ENCODE measurements around the gene ZFP14. TPM values are rescaled to one million over a fixed set of nuclear protein-coding genes. Genes with fewer than 3 reads are reported as not detected.
"Not testable (repeated sequence)": the region's sequence is repeated elsewhere in the genome, so short reads cannot be mapped to it uniquely, and the experiment has no call there.

Gene ZFP14
- total RNA-seq, 1 donor from 2014 or later = 2.8 TPM

DNA sequence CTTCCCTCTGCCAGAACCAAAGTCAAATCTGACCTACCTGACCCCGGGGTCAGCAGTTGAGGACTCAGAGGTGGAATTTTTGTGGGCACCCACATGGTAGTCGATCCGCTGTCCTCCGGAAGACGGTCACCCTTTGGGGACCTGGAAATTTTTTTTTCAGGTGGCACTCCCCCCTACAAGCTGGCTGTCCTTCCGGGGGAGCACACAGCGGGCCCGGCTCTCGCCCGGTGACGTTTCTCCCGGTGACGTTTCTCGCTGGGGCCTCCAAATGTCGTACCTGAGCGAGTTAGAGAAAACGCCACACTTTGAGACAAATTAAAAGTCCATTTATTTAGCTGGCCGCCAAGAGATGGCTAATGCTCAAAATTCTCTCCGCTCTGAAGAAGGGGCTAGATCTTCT is 48.8 kb downstream of the ZFP14 start:
- peaks cover 30% of the 10 kb centered on the region for H3K36me3 ChIP-seq
- TF ChIP-seq, protein P1, sequence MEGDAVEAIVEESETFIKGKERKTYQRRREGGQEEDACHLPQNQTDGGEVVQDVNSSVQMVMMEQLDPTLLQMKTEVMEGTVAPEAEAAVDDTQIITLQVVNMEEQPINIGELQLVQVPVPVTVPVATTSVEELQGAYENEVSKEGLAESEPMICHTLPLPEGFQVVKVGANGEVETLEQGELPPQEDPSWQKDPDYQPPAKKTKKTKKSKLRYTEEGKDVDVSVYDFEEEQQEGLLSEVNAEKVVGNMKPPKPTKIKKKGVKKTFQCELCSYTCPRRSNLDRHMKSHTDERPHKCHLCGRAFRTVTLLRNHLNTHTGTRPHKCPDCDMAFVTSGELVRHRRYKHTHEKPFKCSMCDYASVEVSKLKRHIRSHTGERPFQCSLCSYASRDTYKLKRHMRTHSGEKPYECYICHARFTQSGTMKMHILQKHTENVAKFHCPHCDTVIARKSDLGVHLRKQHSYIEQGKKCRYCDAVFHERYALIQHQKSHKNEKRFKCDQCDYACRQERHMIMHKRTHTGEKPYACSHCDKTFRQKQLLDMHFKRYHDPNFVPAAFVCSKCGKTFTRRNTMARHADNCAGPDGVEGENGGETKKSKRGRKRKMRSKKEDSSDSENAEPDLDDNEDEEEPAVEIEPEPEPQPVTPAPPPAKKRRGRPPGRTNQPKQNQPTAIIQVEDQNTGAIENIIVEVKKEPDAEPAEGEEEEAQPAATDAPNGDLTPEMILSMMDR (IDR thresholded peaks at IDR 0.05; ENCODE audit: borderline replicate concordance) = no peak
- no peaks in the 10 kb centered on the region for H3K27me3 ChIP-seq (ENCODE audit: low read depth)
- DNase-seq = no peak
- H3K9me3 ChIP-seq (replicated peaks) = no peaks in the 10 kb centered on the region
- peaks cover 20% of the 10 kb centered on the region for H3K4me1 ChIP-seq
- intact Hi-C loops (cut with micrococcal nuclease) = no loop called here
- H3K4me3 ChIP-seq = peak overlapping the region; percentile 87
- H3K27ac ChIP-seq (replicated peaks) = no peak overlapping the region

DNA sequence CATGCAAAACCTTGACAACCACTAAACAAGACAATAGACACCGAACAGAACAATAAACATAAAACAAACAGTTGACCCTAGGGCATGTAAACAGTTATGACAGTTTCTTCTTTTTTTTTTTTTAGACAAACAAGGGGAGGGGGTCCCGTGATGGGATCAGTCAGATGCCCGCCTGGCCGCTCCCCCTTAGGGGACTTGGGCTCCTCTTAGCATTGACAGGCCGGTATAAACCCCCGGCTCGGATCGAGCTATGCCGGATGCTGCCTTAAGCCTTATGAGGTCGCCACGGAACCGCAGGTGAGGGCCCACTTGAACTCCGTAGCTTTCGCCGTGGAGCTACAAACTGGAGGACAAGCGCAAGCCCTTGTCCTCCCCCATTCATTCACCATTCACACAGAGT is 49.5 kb downstream of the ZFP14 start:
- H3K4me3 ChIP-seq; DNase-seq; H3K27ac ChIP-seq (replicated peaks); intact Hi-C loops (cut with micrococcal nuclease); H3K27me3 ChIP-seq (ENCODE audit: low read depth); H3K9me3 ChIP-seq (replicated peaks): not testable (repeated sequence)
- Histone ChIP-seq H3K36me3 (peaks cover 33% of the 10 kb centered on the region), H3K4me1 (peaks cover 20% of the 10 kb centered on the region)

DNA sequence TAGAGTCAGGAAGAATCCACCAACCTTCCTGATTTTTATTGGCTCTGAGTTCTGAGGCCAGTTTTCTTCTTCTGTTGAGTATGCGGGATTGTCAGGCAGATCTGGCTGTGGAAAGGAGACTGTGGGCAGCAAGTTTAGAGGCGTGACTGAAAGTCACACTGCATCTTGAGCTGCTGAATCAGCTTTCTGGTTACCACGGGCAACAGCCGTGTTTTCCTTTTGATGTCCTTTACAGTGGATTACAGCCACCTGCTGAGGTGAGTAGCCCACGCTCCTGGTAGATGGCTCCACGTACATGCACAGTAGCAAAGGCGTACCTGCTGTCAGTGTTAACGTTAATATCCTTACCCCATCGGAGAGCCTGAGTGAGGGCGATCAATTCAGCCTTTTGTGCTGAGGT is 52.4 kb downstream of the ZFP14 start:
- H3K27me3 ChIP-seq (ENCODE audit: low read depth); DNase-seq; intact Hi-C loops (cut with micrococcal nuclease); H3K27ac ChIP-seq (replicated peaks); H3K9me3 ChIP-seq (replicated peaks); H3K4me3 ChIP-seq: not testable (repeated sequence)
- H3K36me3 ChIP-seq = peaks cover 33% of the 10 kb centered on the region
- peaks cover 13% of the 10 kb centered on the region for H3K4me1 ChIP-seq

DNA sequence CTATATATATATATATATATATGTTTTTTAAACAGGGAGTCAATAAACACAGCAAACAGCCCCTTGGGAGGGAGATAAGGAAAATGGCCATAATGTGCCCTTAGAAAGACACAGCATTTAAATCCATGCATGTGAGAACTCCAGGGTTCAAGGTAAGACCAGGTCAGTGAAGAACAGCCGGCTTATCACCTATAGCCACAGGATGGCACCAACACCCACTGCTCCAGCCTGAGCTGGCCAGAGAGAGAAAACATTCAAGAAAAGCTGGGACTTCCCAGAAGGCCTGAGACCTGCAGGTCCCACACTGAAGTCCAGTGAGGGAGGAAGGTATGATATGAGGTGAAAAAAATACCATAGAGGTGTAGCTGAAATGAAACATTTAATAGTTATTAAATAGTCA is 63.8 kb downstream of the ZFP14 start:
- DNase-seq; H3K27ac ChIP-seq (replicated peaks); intact Hi-C loops (cut with micrococcal nuclease); H3K4me1 ChIP-seq; H3K4me3 ChIP-seq; H3K9me3 ChIP-seq (replicated peaks); H3K27me3 ChIP-seq (ENCODE audit: low read depth): not testable (repeated sequence)
- peaks cover 13% of the 10 kb centered on the region for H3K36me3 ChIP-seq

DNA sequence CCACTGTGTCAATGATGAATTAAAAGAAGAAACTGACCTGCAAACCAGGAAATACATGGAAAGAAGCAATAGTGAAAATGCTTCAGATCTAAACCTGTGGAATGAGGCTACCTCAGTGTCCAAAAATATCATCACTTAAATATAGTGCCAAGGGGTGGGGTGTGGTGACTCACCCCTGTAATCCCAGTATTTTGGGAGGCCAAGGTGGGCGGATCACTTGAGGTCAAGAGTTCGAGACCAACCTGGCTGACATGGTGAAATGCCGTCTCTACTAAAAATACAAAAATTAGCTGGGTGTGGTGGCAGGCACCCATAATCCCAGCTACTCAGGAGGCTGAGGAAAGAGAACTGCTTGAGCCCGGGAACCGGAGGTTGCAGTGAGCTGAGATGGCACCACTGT is 64.9 kb downstream of the ZFP14 start:
- H3K4me1 ChIP-seq; H3K27ac ChIP-seq (replicated peaks); H3K4me3 ChIP-seq; H3K9me3 ChIP-seq (replicated peaks); H3K27me3 ChIP-seq (ENCODE audit: low read depth); H3K36me3 ChIP-seq; intact Hi-C loops (cut with micrococcal nuclease); DNase-seq: not testable (repeated sequence)

DNA sequence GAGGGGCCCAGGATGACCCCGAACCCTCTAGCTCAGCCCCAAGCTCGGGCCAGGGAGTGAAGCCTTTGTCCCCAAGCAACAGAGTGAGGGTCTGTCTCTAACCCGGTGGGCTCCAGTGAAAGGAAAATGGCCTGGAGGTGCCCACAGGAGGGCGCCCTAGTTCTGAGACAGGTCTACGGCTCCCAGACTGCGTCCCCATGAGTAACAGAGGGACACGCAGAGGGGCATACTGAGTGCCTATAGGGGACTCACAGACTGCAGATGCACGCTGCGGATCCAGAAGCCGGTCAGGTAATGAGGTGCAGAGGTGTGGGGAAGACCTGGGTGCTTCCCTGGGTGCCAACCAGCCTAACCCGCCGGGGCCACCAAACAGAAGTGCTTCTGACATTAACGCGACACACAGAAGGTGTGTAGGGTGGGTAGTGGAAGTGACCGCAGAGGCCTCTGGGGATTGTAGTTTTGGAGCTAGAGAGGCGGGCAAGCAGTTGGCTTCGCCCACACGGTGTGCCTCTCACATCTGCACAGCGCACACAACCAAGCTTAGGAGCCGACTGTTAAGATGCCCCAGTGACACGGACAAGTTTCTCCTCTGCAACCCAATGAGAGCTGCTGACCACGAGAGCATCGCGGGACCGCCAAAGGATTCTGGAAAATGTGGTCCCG is 67.8 kb downstream of the ZFP14 start:
- H3K27me3 ChIP-seq (ENCODE audit: low read depth); H3K4me3 ChIP-seq; H3K9me3 ChIP-seq (replicated peaks); H3K27ac ChIP-seq (replicated peaks); H3K36me3 ChIP-seq; intact Hi-C loops (cut with micrococcal nuclease); DNase-seq; H3K4me1 ChIP-seq: not testable (repeated sequence)

DNA sequence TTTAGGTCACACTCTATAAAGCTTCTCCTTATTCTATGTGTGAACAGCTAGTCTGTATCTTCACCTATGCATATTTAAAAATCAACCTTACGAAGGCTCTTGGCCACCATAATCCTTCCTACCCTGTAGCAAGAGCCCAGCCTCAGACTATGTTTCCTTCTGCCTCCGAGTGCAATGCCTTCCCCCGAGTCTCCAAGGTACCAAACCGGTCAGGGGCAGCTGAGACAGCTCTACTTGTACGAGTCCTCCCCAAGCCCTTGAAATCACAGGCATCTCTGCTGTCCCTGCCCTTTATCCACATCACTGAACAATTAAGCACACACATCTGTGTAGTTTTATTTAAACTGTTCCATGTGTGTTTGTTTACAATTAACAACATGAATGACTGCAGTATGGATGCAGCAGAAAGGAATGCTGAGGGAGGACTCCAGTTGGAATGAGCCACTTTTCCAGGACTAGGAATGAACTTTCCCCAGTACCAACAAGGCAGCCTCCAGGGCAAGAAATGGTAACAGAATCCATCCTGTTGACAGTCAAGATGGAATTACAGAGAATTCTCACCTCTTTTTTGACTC is 68.5 kb downstream of the ZFP14 start:
- H3K4me1 ChIP-seq; H3K36me3 ChIP-seq; H3K27me3 ChIP-seq (ENCODE audit: low read depth); intact Hi-C loops (cut with micrococcal nuclease); H3K27ac ChIP-seq (replicated peaks); H3K9me3 ChIP-seq (replicated peaks); H3K4me3 ChIP-seq; DNase-seq: not testable (repeated sequence)

DNA sequence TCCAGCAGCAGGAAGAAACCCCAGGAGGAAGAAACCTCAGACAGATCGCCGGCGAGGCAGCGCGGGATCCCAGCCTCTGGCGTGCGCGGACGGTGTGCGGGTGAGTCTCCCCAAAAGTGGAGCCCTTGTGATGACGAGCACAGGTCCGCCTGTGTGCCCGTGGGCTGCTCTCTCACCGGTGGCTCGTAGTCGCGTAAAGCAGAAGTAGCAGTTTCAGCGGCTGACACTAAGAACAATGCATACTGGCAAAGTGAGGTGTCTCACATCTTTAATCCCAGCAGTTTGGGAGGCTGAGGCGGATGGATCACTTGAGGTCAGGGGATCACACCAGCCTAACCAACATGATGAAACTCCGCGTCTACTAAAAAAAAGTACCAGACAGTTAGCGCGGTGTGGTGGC is 69.2 kb downstream of the ZFP14 start:
- Histone ChIP-seq H3K4me3 (peak overlapping the region; percentile 63), H3K27ac (replicated peaks) (peak overlapping the region; percentile 46)

DNA sequence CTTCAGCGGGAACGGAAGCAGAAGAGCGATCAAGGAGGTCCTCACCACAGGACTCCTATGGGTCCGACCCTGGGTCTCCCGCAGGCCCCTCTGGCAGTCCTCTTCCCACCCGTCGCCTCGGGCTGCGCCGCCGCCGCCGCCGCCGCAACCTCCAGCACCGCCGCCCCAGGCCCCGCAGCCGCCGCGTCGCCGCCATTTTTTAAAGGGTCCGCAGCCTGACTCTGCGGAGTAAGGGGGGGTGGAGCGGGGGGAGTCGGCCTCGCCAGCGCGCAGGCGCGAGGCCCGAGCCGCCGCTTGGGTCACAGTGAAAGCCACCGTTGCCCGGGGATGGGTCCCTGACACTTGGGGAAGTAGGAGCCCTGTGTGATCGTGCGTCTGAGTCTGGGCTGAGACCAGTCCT is 69.7 kb downstream of the ZFP14 start:
- intact Hi-C loops (cut with micrococcal nuclease); H3K27me3 ChIP-seq (ENCODE audit: low read depth); H3K9me3 ChIP-seq (replicated peaks); H3K36me3 ChIP-seq; H3K4me1 ChIP-seq: not testable (repeated sequence)
- H3K27ac ChIP-seq (replicated peaks) = peak overlapping the region; percentile 46
- DNase-seq = peak; percentile 22
- peak overlapping the region; percentile 63 for H3K4me3 ChIP-seq

More for the DNA sequence above, 69.2 kb downstream of the ZFP14 start:
- intact Hi-C loops (cut with micrococcal nuclease); H3K36me3 ChIP-seq; DNase-seq; H3K4me1 ChIP-seq; H3K9me3 ChIP-seq (replicated peaks); H3K27me3 ChIP-seq (ENCODE audit: low read depth): not testable (repeated sequence)

DNA sequence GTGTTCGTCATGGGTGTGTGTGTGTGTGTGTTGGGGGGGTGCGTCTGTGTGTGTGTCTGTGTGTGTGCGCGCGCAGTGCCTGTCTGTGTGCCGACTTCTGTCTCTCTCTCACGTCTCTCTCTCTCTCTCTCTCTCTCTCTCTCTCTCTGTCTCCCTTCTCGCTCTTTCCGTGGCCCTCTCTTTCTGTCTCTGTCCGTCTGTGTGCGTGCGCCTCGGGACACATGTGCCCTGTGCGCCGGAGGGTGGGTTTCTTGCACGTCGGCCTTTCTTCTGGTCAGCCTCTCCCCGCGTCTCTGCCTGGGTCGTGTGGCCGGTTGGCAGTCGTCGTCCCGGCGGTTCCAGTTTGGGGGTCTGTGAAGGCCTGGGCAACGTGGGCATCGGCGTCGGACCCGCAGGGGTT is 86.7 kb downstream of the ZFP14 start:
- H3K4me3 ChIP-seq; H3K9me3 ChIP-seq (replicated peaks); H3K27me3 ChIP-seq (ENCODE audit: low read depth); H3K27ac ChIP-seq (replicated peaks); intact Hi-C loops (cut with micrococcal nuclease); DNase-seq; H3K36me3 ChIP-seq; H3K4me1 ChIP-seq: not testable (repeated sequence)

Other genes with a start within 250 kb of the ZFP14 start
- gene CAPNS1, start 239.1 kb downstream of the ZFP14 start, total RNA-seq = 767 TPM
- gene COX7A1, start 226.8 kb downstream of the ZFP14 start, total RNA-seq = 2,839 TPM
- 4.4 TPM for gene ZNF565, start 164.5 kb downstream of the ZFP14 start, total RNA-seq
- 30.4 TPM for gene ZNF146, start 164.1 kb downstream of the ZFP14 start, total RNA-seq
- 5.0 TPM for gene ZFP82, start 39.4 kb upstream of the ZFP14 start, total RNA-seq
- gene ZNF566, start 110.4 kb upstream of the ZFP14 start, total RNA-seq = 11.8 TPM
- 10.9 TPM for gene ZNF260, start 149.1 kb upstream of the ZFP14 start, total RNA-seq
- 14.1 TPM for gene ZNF529, start 194.1 kb upstream of the ZFP14 start, total RNA-seq
- 18.3 TPM for gene ZNF382, start 226.1 kb upstream of the ZFP14 start, total RNA-seq

All from left ventricle myocardium inferior (tissue), 1 donor.